ENCODE measurements around the gene SLC46A3.

SLC46A3 gene

DNA sequence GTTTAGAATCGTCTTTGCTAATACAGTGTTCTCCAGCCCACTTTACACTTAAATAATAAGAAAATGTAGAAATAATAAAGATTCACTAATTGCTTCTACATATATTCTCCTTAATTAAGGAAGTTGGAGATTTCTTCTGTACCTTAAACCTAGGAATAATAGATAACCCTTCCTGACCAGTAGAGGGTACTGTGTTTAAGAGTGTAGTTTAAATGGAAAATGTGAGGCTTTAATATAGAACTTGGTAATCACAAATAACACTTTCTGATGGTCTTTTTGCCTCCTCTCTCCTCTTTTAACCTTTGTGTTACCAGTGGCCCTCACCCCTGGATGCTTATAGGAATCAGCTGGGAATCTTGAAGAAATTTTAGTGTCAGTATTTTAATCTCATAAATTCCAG lies 39.1 kb downstream of the SLC46A3 start:
- no peak for DNase-seq

DNA sequence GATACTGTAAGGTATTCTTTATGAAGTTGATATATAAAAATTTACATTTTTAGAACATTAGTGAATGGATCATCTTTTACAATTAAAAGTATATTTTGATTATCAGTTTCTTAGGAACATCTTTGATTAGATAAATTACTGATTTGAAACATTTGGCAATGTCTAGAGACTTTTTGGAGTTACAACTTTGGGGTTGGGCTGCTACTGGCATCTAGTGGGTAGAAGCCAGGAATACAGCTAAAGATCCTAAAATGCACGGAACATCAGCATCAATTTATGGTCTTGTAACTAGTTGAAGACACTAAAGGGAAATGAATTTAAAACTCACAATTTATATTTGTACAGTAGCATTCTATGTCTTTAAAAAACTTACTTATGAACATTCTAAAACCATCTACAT lies 40.0 kb downstream of the SLC46A3 start:
- DNase-seq: no peak

DNA sequence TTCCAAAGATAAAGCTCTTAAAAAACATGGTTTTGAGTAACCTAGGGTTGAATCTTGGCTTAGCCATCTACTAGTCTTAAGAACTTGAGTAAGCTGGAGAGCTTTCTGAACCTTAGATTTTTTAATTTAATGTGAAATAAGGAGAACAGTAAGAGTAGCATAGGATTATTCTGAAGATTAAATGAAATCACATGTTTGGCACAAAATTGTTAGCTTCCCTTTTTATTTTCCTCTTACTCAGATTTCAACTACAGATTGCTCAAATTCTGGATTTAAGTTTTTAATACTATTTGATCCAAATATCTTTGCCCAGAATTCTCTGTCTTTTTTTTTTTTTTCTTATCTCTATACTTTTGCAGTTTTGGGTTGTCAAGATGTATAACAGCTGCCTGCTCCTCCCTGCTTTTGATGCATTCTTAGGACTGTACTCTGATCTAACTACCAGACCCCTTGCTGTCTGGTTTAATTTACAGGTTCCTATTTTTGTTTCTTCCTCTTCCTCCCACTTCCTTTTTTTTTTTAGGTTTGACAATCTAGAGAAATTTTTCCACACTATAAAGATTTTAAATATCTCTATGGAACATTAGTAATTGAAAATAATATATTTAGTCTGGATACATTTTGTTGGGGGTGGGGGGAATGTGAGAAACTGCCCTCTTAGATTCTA lies 47.5 kb downstream of the SLC46A3 start:
- no peak for DNase-seq

DNA sequence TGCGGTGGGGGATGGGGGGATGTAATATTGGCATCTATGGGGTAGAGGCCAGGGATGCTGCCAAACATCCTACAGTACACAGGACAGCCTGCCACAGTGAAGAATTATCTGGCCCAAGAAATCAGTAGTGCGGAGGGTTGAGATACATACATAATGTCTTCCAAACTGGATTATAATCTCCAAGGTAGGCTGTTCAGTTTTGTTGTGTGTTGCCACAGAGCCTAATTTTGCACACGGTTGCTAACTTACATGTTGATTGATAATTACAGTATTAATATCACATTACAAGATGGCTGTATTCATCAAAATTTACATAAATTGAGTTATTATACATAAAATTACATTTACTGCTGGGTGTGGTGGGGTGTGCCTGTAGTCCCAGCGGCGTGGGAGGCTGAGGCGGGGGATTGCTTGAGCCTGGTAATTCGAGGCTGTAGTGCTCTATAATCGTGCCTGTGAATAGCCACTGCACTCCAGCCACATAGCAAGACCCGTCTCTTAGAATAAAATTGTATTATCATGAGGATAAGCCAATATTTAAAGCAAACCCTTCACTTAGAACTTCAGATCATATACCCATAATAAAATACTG lies 51.8 kb downstream of the SLC46A3 start:
- DNase-seq: no peak

DNA sequence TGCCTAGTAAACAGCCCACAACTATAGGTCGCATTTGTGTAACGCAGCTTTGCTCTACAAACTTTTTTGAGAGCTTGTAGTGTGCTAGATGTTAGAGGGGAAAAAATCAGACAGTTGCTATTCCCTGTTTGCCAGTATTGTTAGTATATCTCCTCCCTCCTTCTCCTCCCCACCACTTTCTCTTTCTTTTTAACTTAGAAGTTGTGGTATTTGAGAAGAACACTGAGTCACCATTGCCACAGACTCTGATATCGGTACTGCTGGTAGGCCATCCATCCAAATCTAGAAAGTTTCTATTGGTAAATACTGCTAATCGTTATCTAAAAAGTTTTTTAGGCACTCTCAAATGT lies 59.2 kb downstream of the SLC46A3 start:
- no peak for DNase-seq

DNA sequence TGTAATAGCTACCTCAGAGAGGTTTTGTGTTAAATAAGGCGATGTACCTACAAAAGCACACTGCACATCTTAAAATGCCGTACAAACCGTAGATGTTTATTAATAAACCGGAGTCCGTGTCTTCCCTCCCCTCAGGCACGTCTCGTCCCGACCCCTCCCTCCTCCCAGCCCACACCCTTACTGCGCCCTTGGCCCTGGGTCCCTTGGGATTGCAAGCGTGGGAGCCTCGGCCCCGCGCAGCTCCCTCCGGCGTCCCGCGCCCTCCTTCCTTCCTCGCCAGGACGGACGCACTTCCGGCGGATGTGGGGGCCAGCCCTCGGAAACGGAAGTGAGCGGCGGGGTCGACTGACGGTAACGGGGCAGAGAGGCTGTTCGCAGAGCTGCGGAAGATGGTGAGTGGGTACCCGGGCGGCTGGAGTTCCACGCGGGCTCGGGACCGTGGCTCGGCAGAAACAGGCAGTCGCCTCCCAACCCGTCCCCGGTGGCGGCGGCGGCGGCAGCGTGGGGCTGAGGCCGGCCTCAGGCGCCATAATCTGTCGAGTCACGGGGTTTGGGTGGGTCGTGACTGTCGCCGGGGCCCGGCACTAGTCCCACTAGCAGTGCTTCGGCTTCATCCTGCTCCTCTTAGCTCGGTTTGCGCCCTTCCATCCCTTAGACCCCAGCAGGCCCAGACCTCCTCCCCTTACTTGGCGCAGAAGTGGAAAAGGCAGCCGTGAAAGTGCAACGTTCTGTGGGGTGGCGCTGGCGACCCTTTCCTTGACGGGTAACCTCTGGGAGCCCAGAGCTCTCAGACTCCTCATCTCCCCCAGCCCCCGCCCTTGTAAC lies 59.8 kb downstream of the SLC46A3 start, which contains the start of gene POMP:
TSS of gene POMP (plus strand) at position 335 of the 825 bp plus-strand sequence. CDS start at position 390, 55 bp downstream.
- DNase-seq: peak; percentile 78

DNA sequence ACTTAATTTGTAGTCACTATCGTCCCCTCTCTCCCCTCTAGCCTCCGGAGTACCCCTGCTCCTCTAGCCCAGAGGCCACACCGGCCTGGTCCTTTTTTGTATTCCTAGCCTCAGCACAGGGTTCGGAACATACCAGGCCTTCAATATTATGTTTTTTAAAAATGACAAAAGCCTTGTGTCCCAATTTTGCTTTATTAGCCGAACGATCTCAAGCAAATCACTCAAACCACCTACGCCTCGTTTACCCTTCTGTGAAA lies 60.3 kb downstream of the SLC46A3 start:
- no peak for DNase-seq

DNA sequence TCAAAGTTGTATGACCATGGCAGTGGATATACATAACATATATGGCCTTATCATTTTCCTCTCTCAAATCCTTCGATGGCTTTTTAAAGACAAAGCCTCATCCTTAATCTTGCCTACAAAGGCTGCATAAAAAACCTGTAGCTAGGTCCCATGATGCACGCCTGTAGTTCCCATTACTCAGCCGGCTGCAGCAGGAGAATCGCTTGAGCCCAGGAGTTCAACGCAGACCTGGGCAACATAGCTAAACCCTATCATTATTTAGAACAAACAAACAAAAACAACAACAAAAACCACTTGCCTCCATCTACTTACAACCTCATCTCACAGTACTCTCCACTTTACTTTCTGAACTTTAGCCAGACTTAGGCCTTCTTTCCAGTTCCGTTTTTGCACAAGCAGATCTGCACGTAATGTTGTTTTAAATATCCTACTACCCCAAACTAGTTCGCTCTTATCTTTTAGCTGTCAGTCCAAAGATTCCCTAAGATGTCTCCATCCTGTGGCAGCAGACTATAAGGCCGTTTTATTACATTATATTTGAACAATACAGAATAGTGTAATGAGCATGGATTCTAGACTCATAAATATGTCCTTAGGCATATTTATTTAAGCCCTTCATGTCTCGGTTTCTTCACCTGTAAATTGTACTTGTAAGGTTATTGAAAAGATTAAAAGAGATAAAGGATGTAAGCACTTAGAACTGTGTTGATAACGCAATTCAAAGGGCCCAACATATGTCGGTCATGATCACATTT lies 60.8 kb downstream of the SLC46A3 start:
- no peak for DNase-seq

DNA sequence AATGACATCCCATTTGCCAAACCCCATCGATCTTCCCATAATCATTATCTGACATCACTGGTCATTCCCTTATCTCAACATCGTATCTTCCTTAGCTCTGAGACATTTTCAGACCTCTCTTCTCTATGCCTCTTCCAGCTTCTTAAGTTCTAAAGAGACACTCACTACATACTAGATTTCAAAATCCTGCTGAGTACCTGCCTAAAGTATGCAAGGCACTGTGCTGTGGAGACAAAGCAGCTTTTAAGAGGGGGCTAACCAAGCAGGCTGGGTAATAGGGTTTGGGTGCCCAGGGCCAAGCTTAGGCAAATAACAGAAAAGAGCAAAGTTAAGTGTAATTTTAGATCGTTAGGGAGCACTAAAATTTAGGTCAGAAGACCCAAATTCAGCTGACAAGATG lies 63.2 kb downstream of the SLC46A3 start:
- DNase-seq: peak; percentile 36

DNA sequence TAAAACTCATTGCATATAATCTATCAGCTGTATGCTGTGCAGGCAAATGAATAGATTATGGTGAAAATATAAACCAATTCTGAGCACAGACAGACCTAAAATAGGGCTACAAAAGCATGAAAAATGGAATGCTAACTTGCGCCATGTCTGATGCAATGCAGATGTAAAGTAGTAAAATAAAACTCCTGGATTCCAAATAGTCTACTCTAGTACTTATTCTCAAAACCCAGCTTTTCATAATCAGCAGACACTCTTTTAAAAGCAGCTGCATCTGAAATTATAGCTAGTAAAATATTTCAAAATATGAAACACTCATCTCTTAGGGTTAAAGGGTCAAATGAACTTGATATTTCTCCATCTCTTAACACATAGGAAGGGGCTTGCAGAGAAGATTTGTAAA lies 64.5 kb downstream of the SLC46A3 start:
- DNase-seq: no peak

DNA sequence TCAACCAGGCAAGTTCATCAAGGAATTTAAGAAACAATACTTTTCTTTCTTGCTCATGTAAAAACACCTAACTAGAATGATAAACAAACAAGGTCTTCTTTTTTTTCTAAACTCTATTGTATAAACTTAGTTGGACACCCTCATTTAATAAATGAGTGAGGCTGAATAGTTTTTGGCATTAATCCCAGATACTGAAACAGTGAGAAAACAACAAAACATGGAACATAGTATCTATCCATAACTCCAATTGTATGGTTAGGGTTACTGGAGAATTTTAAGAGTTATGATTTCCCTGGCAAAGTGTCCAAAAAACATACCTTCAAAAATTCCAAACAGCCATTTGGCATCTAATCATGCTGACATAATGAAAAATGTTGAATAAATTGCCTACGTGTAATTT lies 65.7 kb downstream of the SLC46A3 start:
- no peak for DNase-seq

DNA sequence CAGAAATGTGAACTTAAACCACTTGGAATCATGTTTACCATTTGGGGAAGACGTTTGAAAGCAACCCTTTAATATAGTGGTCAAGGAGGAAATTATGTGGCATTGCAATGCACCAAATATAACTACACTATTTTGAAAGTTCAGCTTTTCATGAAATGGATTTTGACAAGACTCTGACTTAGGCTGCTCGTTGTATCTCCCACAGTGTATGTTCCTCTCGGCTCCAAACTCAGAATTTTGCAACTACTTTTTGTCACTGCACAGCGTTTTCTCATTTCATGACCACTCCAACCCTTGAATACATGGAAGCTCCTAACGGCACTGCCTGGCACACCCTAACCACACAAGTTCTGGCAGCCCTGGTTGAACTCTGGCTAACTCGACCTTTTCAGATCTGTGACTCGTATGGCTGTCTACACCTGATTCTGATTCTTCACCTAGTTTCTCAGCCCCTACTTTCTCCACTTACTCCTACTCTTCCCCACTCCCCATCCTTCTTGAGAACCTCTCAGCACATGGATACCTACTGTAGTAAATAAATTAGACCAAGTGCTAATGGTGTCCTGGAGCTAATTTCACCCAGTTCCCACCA lies 66.9 kb downstream of the SLC46A3 start:
- DNase-seq: no peak

DNA sequence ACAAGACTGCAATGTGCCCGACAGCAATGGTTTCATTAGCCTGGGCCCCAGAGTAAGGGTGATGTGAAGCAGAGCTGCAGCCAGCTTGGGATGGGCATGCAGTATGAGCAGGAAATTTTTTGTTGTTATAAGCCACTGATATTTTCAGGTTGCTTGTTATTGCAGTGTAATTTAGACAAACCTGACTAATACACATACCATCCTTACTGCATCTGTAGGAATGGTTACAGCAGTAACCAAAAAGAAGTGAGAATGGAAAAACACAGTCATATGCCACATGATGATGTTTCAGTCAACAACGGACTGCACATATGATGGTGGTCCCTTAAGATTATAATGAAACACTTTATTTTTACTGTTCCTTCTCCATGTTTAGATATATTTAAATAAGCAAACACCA lies 68.5 kb downstream of the SLC46A3 start:
- DNase-seq: no peak
